ENCODE data around the gene TMEM229B.

Gene TMEM229B

DNA sequence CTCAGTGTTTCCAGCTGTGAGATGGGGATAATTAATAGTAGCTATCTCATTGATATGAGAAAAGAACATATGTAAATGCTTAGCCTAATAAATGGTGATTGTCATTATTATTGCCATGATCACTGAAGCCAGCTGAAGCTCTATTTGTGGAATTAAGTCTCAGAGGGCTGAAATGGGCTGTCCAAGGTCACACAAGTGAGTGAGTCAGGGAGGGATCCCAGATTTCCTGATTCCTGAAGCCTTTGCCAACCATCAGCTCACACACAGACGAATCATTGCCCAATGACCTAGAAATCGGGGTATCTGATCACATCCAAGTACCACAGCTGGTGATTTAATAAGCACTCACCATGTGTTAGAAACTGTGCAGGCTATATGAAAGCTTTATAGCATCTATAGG, 21.6 kb upstream of the TMEM229B start:
- H3K4me3 ChIP-seq (ENCODE audit: low read length): no peak overlapping the region
- no peak for DNase-seq (ENCODE audit: low read depth)
- no peak for TF ChIP-seq CTCF (conservative IDR thresholded peaks at IDR 0.05; ENCODE audit: low read depth, low read length)

DNA sequence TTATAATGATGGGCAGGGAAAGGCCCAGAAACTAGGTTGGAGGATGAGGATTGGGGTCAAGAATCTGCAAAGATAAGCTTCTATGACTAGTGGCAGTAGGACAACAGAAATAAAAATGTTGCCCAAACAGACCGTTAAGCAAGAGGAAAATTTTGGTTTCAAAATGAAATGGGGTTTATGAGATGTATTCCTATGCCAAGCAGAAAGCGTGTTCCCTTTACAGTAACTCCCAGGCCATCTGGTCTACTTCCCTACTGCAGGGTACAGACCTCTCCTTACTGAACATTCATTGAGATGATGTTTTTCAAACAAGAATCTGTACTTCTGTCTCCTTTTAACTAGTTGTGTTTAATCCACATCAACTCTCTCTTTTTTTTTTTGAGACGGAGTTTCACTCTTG, 20.4 kb upstream of the TMEM229B start:
- DNase-seq (ENCODE audit: low read depth): no peak
- no peak overlapping the region for H3K4me3 ChIP-seq (ENCODE audit: low read length)
- TF ChIP-seq CTCF (conservative IDR thresholded peaks at IDR 0.05; ENCODE audit: low read depth, low read length): no peak

GRCh38 chr14:67505254-67505653, 16.7 kb upstream of the TMEM229B start:
- DNase-seq (ENCODE audit: low read depth): no peak
- H3K4me3 ChIP-seq (ENCODE audit: low read length): no peak overlapping the region
- TF ChIP-seq CTCF (conservative IDR thresholded peaks at IDR 0.05; ENCODE audit: low read depth, low read length): no peak

- no peak for TF ChIP-seq CTCF (conservative IDR thresholded peaks at IDR 0.05; ENCODE audit: low read depth, low read length)
- H3K4me3 ChIP-seq (ENCODE audit: low read length): no peak overlapping the region
- DNase-seq (ENCODE audit: low read depth): no peak
Measured at GRCh38 chr14:67503331-67503730, 14.8 kb upstream of the TMEM229B start.

- no peak overlapping the region for H3K4me3 ChIP-seq (ENCODE audit: low read length)
- no peak for TF ChIP-seq CTCF (conservative IDR thresholded peaks at IDR 0.05; ENCODE audit: low read depth, low read length)
- no peak for DNase-seq (ENCODE audit: low read depth)
Measured at GRCh38 chr14:67502867-67503266, 14.3 kb upstream of the TMEM229B start.

DNA sequence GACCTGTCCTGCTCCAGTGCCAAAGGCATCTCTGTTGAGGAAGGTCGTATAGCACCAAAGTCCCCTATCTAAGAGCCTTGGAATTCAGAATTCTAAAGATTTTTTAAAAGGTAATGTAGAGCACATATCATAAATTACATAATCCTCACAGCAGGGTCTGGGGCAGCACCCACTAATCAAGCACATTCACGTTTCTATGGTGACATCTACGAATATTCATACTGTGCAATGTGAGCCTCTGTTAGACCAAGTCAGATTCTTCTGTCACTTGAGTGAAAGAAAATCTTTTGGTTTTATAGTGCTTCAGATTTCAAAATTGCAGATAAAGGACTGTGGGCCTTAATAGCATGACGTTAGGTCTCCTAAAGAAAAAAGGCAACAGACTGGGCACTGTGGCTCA, 13.1 kb upstream of the TMEM229B start:
- TF ChIP-seq CTCF (conservative IDR thresholded peaks at IDR 0.05; ENCODE audit: low read depth, low read length): no peak
- DNase-seq (ENCODE audit: low read depth): no peak
- no peak overlapping the region for H3K4me3 ChIP-seq (ENCODE audit: low read length)

DNA sequence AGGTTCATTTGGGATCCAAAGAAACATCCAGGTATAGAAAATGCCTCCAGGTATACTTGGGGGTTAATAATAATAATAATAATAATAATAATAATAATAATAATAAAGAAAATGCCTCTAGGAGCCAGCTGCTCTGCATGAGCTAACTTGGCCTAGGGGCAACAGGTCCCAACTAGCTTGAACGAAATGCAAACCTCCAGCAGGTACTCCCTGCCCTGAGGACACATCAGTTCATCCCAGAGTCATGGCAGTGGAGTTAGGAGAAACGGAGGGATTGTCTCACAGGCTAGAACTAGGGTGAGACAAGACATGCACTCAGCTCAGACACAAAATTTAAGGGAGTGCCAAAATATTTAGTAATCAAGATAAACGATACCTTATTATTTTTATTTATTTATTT, 12.5 kb upstream of the TMEM229B start:
- DNase-seq (ENCODE audit: low read depth): no peak
- no peak overlapping the region for H3K4me3 ChIP-seq (ENCODE audit: low read length)
- TF ChIP-seq CTCF (conservative IDR thresholded peaks at IDR 0.05; ENCODE audit: low read depth, low read length): no peak

Data from retinal pigment epithelial cell (primary cell).